Tibial artery (tissue), 4 donors: Measurements from ENCODE around the gene CAMKMT.

ENCODE experiments used
- DNase-seq, 2 donors: peaks; one replicate each; pipeline ENCODE4 v3.0.0-alpha.2; 2019
- H3K27ac ChIP-seq, 2 donors: fragments of 200-600 bp; sonication (generic) in 1 of 2; 1 replicate in 1 of 2; 2 replicates in 1 of 2; pipeline ENCODE4 v1.5.1; 2018 to 2019; ENCODE audit warnings: mild to moderate bottlenecking in 1 of 2
- H3K27me3 ChIP-seq, 2 donors: fragments of 200-600 bp; sonication (generic) in 1 of 2; one replicate each; pipeline versions ENCODE4 v1.5.1 to v1.6.0; 2016 to 2019
- H3K36me3 ChIP-seq, 3 donors: fragments of 200-600 bp; sonication (generic) in 2 of 3; one replicate each; pipeline ENCODE4 v1.5.1; 2016 to 2019; ENCODE audit warnings: mild to moderate bottlenecking in 2 of 3
- H3K4me1 ChIP-seq, 4 donors: fragments of 200-600 bp; sonication (generic) in 2 of 4; 1 replicate in 3 of 4; 2 replicates in 1 of 4; pipeline ENCODE4 v1.5.1; 2016 to 2019
- H3K4me3 ChIP-seq, 2 donors: fragments of 200-600 bp; sonication (generic) in 1 of 2; 1 replicate in 1 of 2; 2 replicates in 1 of 2; pipeline ENCODE4 v1.5.1; 2018 to 2019; ENCODE audit warnings: mild to moderate bottlenecking in 2 of 2
- H3K9me3 ChIP-seq, 3 donors: fragments of 200-600 bp; sonication (generic) in 1 of 3; one replicate each; pipeline ENCODE4 v1.5.1; 2016 to 2019
- intact Hi-C: fragments of 100-400 bp; cut with DNase I; formaldehyde crosslinking; loops from one replicate; pipeline ENCODE4 v1.15.0; 2023; ENCODE audit warnings: low total_unique reads
- TF ChIP-seq, protein P1 (sequence below), 2 experiments: fragments of 200-600 bp in 1 of 2; fragments of 450-650 bp in 1 of 2; IDR thresholded peaks; one replicate each; pipeline ENCODE4 v1.5.1; 2017 to 2019; ENCODE audit warnings: antibody characterized with exemption in 2 of 2, mild to moderate bottlenecking in 1 of 2, moderate library complexity in 1 of 2

Gene CAMKMT

DNA sequence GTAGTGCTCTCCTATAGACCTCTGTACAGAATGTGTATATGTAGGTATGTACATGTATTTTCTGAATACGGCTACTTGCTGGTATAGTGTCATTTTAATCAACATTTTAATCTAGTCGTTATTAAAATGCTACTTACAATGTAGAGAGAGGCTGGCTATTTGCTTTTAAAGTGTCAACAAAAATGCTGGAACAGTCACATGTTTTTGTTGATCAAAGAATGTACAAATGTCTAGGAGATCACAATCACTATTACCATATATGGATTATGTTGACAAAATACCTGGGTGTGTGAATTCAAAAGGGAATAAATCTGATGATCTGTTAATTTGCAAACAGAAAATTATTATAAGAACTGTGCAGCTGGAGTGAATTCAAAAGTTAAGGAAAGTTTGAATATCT is 170.3 kb downstream of the CAMKMT start:
- TF ChIP-seq, protein P1, sequence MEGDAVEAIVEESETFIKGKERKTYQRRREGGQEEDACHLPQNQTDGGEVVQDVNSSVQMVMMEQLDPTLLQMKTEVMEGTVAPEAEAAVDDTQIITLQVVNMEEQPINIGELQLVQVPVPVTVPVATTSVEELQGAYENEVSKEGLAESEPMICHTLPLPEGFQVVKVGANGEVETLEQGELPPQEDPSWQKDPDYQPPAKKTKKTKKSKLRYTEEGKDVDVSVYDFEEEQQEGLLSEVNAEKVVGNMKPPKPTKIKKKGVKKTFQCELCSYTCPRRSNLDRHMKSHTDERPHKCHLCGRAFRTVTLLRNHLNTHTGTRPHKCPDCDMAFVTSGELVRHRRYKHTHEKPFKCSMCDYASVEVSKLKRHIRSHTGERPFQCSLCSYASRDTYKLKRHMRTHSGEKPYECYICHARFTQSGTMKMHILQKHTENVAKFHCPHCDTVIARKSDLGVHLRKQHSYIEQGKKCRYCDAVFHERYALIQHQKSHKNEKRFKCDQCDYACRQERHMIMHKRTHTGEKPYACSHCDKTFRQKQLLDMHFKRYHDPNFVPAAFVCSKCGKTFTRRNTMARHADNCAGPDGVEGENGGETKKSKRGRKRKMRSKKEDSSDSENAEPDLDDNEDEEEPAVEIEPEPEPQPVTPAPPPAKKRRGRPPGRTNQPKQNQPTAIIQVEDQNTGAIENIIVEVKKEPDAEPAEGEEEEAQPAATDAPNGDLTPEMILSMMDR (IDR thresholded peaks at IDR 0.05) = no peak
- intact Hi-C loops = no loop called here
- Histone ChIP-seq H3K27ac (no peak overlapping the region), H3K9me3 (no peaks in the 10 kb centered on the region), H3K36me3 (no peaks in the 10 kb centered on the region), H3K27me3 (no peaks in the 10 kb centered on the region), H3K4me1 (no peaks in the 10 kb centered on the region), H3K4me3 (no peak overlapping the region)
- no peak for DNase-seq

DNA sequence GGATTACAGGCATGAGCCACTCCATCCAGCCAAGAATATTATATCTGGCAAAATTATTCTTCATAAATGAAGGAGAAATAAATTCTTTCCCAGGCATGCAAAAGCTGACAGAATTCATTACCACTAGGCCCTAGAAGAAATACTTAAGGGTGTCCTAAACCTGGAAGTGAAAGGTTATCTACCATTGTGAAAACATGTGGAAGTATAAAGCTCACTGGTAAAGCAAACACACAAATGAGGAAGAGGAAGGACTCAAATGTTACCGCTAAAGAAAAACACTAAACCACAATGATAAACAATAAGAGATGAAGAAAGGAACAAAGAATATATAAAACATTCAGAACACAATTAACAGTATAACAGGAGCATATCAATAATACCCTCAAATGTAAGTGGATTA is 171.8 kb downstream of the CAMKMT start:
- Histone ChIP-seq H3K4me1 (no peaks in the 10 kb centered on the region), H3K27me3 (no peaks in the 10 kb centered on the region), H3K9me3 (no peaks in the 10 kb centered on the region), H3K36me3 (no peaks in the 10 kb centered on the region), H3K27ac (no peak overlapping the region), H3K4me3 (no peak overlapping the region)
- DNase-seq = no peak
- intact Hi-C loops = no loop called here
- TF ChIP-seq, protein P1 (IDR thresholded peaks at IDR 0.05) = no peak

DNA sequence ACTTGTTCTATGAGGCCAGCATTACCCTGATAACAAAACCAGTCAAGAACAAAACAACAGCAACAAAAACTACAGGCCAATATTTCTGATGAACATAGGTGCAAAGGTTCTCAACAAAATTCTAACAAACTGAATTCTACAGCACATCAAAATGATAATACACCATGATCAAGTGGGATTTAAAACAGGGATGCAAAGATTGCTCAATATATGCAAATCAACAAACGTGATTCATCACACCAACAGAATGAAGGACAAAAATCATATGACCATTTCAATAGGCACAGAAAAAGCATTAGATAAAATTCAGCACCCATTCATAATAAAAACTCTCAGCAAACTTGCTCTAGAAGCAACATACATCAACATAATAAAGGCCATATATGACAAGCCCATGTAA is 173.6 kb downstream of the CAMKMT start:
- H3K36me3 ChIP-seq = no peaks in the 10 kb centered on the region
- H3K4me1 ChIP-seq = no peaks in the 10 kb centered on the region
- H3K4me3 ChIP-seq = no peak overlapping the region
- no peak overlapping the region for H3K27ac ChIP-seq
- no peaks in the 10 kb centered on the region for H3K9me3 ChIP-seq
- intact Hi-C loops = no loop called here
- TF ChIP-seq, protein P1 (IDR thresholded peaks at IDR 0.05) = no peak
- no peak for DNase-seq
- no peaks in the 10 kb centered on the region for H3K27me3 ChIP-seq

DNA sequence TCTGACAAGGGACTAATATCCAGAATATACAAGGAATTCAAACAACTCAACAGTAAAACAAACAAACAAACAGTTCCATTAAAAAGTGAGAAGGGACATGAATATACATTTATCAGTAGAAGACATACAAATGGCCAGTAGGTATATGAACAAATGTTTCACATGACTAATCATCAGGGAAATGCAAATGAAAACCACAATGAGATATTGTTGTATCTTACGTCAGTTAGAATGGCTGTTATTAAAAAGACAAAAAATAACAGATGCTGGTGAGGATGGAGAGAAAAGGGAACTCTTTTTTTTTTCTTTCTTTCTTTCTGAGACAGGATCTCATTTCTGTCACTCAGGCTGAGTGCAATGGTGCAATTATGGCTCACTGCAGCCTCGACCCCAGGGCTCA is 175.5 kb downstream of the CAMKMT start:
- H3K36me3 ChIP-seq = no peaks in the 10 kb centered on the region
- no peak overlapping the region for H3K27ac ChIP-seq
- intact Hi-C loops = no loop called here
- no peak for DNase-seq
- TF ChIP-seq, protein P1 (IDR thresholded peaks at IDR 0.05) = no peak
- H3K27me3 ChIP-seq = no peaks in the 10 kb centered on the region
- H3K4me1 ChIP-seq = no peaks in the 10 kb centered on the region
- no peak overlapping the region for H3K4me3 ChIP-seq
- H3K9me3 ChIP-seq = no peaks in the 10 kb centered on the region

DNA sequence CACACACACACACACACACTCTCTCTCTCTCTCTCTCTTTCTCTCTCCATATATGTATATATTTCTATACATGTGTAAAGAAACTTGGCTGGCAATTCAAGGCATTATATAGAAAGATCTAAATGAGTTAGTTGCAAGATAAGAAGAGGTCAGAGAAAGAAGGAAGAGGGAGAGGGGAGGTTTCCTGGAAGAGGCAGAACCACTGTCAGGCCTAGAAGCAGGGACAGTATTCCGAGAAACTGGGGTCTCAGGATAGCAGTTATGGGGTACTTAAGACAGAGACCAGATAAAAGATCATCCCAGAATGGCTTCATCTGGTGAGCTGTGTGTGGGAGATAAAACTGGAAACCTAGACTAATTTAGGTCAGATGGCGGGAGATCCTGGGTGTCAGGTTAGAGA is 180.8 kb downstream of the CAMKMT start:
- Histone ChIP-seq H3K4me3 (no peak overlapping the region), H3K27ac (no peak overlapping the region), H3K36me3 (no peaks in the 10 kb centered on the region), H3K27me3 (no peaks in the 10 kb centered on the region), H3K9me3 (no peaks in the 10 kb centered on the region), H3K4me1 (peaks cover 0 to 10% (median 3%) of the 10 kb centered on the region in 4 donors)
- DNase-seq = no peak
- intact Hi-C loops = no loop called here
- TF ChIP-seq, protein P1 (IDR thresholded peaks at IDR 0.05) = no peak
